Endothelial cell (in vitro differentiated cells): ENCODE data around the gene ADGRB2. TPM values are rescaled to one million over a fixed set of nuclear protein-coding genes. Genes with fewer than 3 reads are reported as not detected.

Experiments
- DNase-seq: peaks from one replicate; pipeline ENCODE4 v3.0.0; 2021; ENCODE audit warnings: low spot score
- H3K27ac Mint-ChIP-seq: one replicate; pipeline ENCODE4 v1.8.0; 2021; ENCODE audit warnings: mixed read lengths, inconsistent platforms; ENCODE audit not compliant: unreplicated experiment
- H3K27me3 Mint-ChIP-seq: one replicate; pipeline ENCODE4 v1.8.0; 2021; ENCODE audit warnings: mild to moderate bottlenecking, moderate library complexity, mixed read lengths, inconsistent platforms; ENCODE audit not compliant: unreplicated experiment
- H3K36me3 Mint-ChIP-seq: one replicate; pipeline ENCODE4 v1.8.0; 2021; ENCODE audit warnings: mild to moderate bottlenecking, low read depth, mixed read lengths, inconsistent platforms; ENCODE audit not compliant: unreplicated experiment
- H3K4me1 Mint-ChIP-seq: one replicate; pipeline ENCODE4 v1.8.0; 2021; ENCODE audit warnings: mild to moderate bottlenecking, mixed read lengths, inconsistent platforms; ENCODE audit not compliant: unreplicated experiment
- H3K4me3 Mint-ChIP-seq: one replicate; pipeline ENCODE4 v1.8.0; 2021; ENCODE audit warnings: mild to moderate bottlenecking, mixed read lengths, inconsistent platforms; ENCODE audit not compliant: unreplicated experiment
- H3K9me3 Mint-ChIP-seq: one replicate; pipeline ENCODE4 v1.8.0; 2021; ENCODE audit warnings: mixed read lengths, inconsistent platforms; ENCODE audit not compliant: unreplicated experiment
- CTCF ChIP-seq: fragments of 200-600 bp; sonication (generic); IDR thresholded peaks from one replicate; pipeline ENCODE4 v1.5.0; 2021; ENCODE audit warnings: antibody characterized with exemption; ENCODE audit not compliant: unreplicated experiment
- total RNA-seq: library from RNA; stranded (reverse); fragmentation: NEBNext Ultra II Directional; extraction: Animal tissue kit (Norgen Biotek cat#: 25700); gene quantifications from one replicate; pipeline ENCODE4 v1.2.1, GENCODE V29; 2021; ENCODE audit not compliant: unreplicated experiment

ADGRB2 gene
- total RNA-seq, 1 donor from 2014 or later: 0.44 TPM

- Mint-ChIP-seq H3K36me3 (no peaks in the 10 kb centered on the region), H3K4me1 (peaks cover 2% of the 10 kb centered on the region), H3K9me3 (no peaks in the 10 kb centered on the region), H3K4me3 (no peak overlapping the region), H3K27me3 (peaks cover 7% of the 10 kb centered on the region), H3K27ac (no peak overlapping the region)
- TF ChIP-seq CTCF: no peak
- no peak for DNase-seq
Observed at GRCh38 chr1:31730336-31731048, 33.6 kb downstream of the ADGRB2 start.

- H3K4me3 Mint-ChIP-seq: no peak overlapping the region
- H3K36me3 Mint-ChIP-seq: no peaks in the 10 kb centered on the region
- no peak for TF ChIP-seq CTCF
- H3K27me3 Mint-ChIP-seq: peaks cover 11% of the 10 kb centered on the region
- H3K9me3 Mint-ChIP-seq: no peaks in the 10 kb centered on the region
- H3K27ac Mint-ChIP-seq: no peak overlapping the region
- H3K4me1 Mint-ChIP-seq: peaks cover 7% of the 10 kb centered on the region
- DNase-seq: no peak
Observed at GRCh38 chr1:31727849-31728248, 36.3 kb downstream of the ADGRB2 start.

DNA sequence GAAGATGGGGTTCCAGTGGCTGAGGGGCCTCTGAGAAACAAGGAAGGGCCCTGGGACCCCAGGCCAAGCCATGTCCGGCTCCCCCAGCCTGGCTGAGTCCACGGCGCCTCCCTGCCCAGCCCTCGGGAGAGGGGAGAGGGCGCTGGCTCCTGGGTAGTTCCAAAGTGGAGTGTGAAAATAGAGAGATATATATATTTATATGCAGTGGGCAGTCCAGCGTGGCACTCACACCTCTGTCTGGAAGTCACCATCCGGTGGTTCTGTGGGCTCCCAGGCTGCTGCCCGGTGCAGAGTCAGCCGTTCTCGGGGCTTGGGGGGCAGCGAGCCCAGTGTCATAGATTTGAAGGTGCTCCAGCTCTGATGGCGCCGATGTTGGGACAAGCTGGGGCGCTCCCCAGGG lies 36.9 kb downstream of the ADGRB2 start:
- Mint-ChIP-seq H3K27me3 (peaks cover 11% of the 10 kb centered on the region), H3K27ac (no peak overlapping the region), H3K36me3 (no peaks in the 10 kb centered on the region), H3K9me3 (no peaks in the 10 kb centered on the region), H3K4me1 (peaks cover 7% of the 10 kb centered on the region), H3K4me3 (no peak overlapping the region)
- DNase-seq: no peak
- TF ChIP-seq CTCF: no peak

DNA sequence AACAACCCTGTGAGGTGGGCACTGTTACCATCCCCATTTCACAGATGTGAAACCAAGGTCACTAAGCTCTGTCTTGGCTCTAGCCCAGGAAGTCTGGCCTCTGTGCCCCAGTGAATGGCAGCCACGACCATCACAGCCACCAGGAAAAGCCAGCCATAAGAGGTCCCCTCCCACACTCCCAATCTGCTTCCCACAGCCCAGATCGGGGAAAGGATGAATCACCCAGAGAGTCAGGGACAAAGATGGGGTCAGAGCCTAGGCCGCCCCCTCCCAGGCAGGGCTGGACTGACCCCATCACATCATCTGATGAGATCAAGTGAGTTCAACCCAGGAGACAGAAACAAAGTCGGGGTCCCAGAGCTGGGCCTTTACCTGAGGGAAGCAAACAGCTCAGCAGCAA lies 37.4 kb downstream of the ADGRB2 start:
- DNase-seq: no peak
- Mint-ChIP-seq H3K4me1 (peaks cover 7% of the 10 kb centered on the region), H3K27ac (no peak overlapping the region), H3K36me3 (no peaks in the 10 kb centered on the region), H3K27me3 (peaks cover 11% of the 10 kb centered on the region), H3K9me3 (no peaks in the 10 kb centered on the region), H3K4me3 (no peak overlapping the region)
- no peak for TF ChIP-seq CTCF

DNA sequence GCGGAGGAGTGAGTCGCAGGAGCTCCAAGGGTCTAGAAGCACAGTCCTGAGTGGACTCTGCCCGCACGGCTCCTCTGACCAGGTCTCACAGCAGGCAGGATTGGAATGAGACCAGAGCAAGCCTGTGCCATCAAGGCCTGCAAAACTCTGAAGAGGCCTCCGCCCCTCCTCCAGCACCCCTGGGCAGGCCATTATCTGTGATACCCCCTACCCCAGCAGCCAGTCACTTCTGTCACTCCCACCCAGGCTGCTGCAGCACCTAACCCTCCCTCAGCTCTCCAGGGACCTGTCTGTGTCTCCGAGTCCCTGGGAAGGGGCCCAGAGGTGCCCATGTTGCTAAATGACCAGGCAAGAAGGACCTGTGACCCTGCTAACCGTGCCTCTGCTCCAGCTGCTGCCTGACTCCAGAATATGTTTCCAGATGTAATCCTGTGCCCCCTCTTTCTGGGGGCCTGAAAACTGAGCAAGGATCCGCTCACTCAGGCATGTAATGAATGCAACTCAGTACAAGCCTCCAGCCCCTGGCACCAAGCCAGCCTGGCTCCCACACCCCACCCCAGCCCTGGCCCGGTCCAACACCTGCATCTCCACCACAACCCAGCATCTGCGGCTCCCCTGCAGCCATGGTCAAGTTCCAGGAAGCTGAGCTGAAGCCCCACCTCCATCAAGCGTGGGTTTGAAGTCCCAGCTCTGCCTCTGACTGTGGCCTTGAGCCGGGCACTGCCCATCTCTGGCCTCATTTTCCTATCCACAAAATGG lies 38.2 kb downstream of the ADGRB2 start:
- DNase-seq: no peak
- H3K27me3 Mint-ChIP-seq: peaks cover 12% of the 10 kb centered on the region
- no peak for TF ChIP-seq CTCF
- H3K4me1 Mint-ChIP-seq: peaks cover 7% of the 10 kb centered on the region
- no peaks in the 10 kb centered on the region for H3K9me3 Mint-ChIP-seq
- H3K36me3 Mint-ChIP-seq: no peaks in the 10 kb centered on the region
- no peak overlapping the region for H3K27ac Mint-ChIP-seq
- no peak overlapping the region for H3K4me3 Mint-ChIP-seq
